K562 (cell line): ENCODE data around the gene MALAT1. TPM values are rescaled to one million over a fixed set of nuclear protein-coding genes. Genes with fewer than 3 reads are reported as not detected.
A peak's percentile ranks its signal among the peaks of the same experiment; 100 is the strongest.

Experiments used
- CBX3 ChIP-seq, 2 experiments: IDR thresholded peaks; 1 replicate in 1 of 2; 2 replicates in 1 of 2; pipeline ENCODE4 v1.6.1; 2012; ENCODE audit warnings: inconsistent platforms in 2 of 2, low read length in 2 of 2, borderline replicate concordance in 1 of 2, control low read depth in 1 of 2
- CHD4 ChIP-seq: fragments of 200-600 bp; sonication (generic); IDR thresholded peaks from 3 replicates; pipeline ENCODE4 v1.6.1; 2012; ENCODE audit warnings: low read depth, mild to moderate bottlenecking, mixed read lengths, low read length, inconsistent platforms; ENCODE audit not compliant: insufficient read depth, insufficient replicate concordance, poor library complexity, severe bottlenecking
- FOSL1 ChIP-seq: fragments of 200-800 bp; sonication (Bioruptor generic); conservative IDR thresholded peaks from 2 replicates; pipeline ENCODE4 v1.6.1; 2016; ENCODE audit warnings: missing genetic modification characterization, missing compliant biosample characterization
- MCM2 ChIP-seq: fragments of 450-650 bp; IDR thresholded peaks from 2 replicates; pipeline ENCODE4 v1.6.1; 2017; ENCODE audit warnings: low read depth, mild to moderate bottlenecking
- POLR2AphosphoS2 ChIP-seq: IDR thresholded peaks from 2 replicates; pipeline ENCODE4 v1.6.1; 2012; ENCODE audit warnings: low read length, improper control_type of control experiment
- SP1 ChIP-seq: sonication (generic); formaldehyde crosslinking; IDR thresholded peaks from 2 replicates; pipeline ENCODE4 v1.8.1; 2022; ENCODE audit warnings: mild to moderate bottlenecking, missing genetic modification reagents
- SRSF3 ChIP-seq: fragments of 200-400 bp; formaldehyde crosslinking; IDR thresholded peaks from 2 replicates; pipeline ENCODE4 v1.6.1; 2016; ENCODE audit warnings: mild to moderate bottlenecking, low read length, moderate library complexity; ENCODE audit not compliant: insufficient read depth
- ZNF551 ChIP-seq: fragments of 250-450 bp; sonication (Bioruptor Pico); IDR thresholded peaks from 2 replicates; pipeline ENCODE4 v1.5.0; 2021; ENCODE audit warnings: mild to moderate bottlenecking, moderate library complexity
- polyA plus RNA-seq, 8 experiments: library from polyadenylated mRNA; depleted of rRNA in 4 of 8; stranded (reverse) in 5 of 8; unstranded in 3 of 8; fragments of >200 nt; fragmentation: Nextera tagmentation in 2 of 8; fragmentation: Illumina TruSeq in 1 of 8; extraction: Ambion mirVana in 2 of 8; extraction: Trizol in 1 of 8; gene quantifications; 2 replicates each; pipeline versions ENCODE4 v1.2.1 to v1.2.3, GENCODE V29; 2011 to 2014; ENCODE audit warnings: inconsistent platforms in 1 of 8, missing spikeins in 1 of 8
- total RNA-seq, 7 experiments: library from RNA; depleted of rRNA in 6 of 7; stranded (reverse); fragments of >200 nt in 6 of 7; fragmentation: Illumina TruSeq in 2 of 7; extraction: Trizol in 2 of 7; gene quantifications; 2 replicates each; pipeline versions ENCODE4 v1.2.1 to v1.2.3, GENCODE V29; 2011 to 2021; ENCODE audit warnings: low replicate concordance in 1 of 7
- TF ChIP-seq, protein P1 (sequence below): fragments of 450-650 bp; IDR thresholded peaks from 2 replicates; pipeline ENCODE4 v1.6.1; 2016; ENCODE audit warnings: low read depth
- TF ChIP-seq, protein P2 (sequence below): fragments of 250-450 bp; sonication (Bioruptor Pico); IDR thresholded peaks from 2 replicates; pipeline ENCODE4 v1.4.0; 2020
- TF ChIP-seq, protein P3 (sequence below): sonication (generic); IDR thresholded peaks from 2 replicates; pipeline ENCODE4 v1.6.1; 2016

Gene MALAT1
- total and polyA plus RNA-seq, 9 of the 15 experiments (the other 6 are each of a cell fraction or from before 2014, with no cell fraction given): 363 to 8,715 (median 2,351) TPM

GRCh38 chr11:65478388-65479183 is 20.3 kb upstream of the MALAT1 start (continued):
- TF ChIP-seq, protein P1, sequence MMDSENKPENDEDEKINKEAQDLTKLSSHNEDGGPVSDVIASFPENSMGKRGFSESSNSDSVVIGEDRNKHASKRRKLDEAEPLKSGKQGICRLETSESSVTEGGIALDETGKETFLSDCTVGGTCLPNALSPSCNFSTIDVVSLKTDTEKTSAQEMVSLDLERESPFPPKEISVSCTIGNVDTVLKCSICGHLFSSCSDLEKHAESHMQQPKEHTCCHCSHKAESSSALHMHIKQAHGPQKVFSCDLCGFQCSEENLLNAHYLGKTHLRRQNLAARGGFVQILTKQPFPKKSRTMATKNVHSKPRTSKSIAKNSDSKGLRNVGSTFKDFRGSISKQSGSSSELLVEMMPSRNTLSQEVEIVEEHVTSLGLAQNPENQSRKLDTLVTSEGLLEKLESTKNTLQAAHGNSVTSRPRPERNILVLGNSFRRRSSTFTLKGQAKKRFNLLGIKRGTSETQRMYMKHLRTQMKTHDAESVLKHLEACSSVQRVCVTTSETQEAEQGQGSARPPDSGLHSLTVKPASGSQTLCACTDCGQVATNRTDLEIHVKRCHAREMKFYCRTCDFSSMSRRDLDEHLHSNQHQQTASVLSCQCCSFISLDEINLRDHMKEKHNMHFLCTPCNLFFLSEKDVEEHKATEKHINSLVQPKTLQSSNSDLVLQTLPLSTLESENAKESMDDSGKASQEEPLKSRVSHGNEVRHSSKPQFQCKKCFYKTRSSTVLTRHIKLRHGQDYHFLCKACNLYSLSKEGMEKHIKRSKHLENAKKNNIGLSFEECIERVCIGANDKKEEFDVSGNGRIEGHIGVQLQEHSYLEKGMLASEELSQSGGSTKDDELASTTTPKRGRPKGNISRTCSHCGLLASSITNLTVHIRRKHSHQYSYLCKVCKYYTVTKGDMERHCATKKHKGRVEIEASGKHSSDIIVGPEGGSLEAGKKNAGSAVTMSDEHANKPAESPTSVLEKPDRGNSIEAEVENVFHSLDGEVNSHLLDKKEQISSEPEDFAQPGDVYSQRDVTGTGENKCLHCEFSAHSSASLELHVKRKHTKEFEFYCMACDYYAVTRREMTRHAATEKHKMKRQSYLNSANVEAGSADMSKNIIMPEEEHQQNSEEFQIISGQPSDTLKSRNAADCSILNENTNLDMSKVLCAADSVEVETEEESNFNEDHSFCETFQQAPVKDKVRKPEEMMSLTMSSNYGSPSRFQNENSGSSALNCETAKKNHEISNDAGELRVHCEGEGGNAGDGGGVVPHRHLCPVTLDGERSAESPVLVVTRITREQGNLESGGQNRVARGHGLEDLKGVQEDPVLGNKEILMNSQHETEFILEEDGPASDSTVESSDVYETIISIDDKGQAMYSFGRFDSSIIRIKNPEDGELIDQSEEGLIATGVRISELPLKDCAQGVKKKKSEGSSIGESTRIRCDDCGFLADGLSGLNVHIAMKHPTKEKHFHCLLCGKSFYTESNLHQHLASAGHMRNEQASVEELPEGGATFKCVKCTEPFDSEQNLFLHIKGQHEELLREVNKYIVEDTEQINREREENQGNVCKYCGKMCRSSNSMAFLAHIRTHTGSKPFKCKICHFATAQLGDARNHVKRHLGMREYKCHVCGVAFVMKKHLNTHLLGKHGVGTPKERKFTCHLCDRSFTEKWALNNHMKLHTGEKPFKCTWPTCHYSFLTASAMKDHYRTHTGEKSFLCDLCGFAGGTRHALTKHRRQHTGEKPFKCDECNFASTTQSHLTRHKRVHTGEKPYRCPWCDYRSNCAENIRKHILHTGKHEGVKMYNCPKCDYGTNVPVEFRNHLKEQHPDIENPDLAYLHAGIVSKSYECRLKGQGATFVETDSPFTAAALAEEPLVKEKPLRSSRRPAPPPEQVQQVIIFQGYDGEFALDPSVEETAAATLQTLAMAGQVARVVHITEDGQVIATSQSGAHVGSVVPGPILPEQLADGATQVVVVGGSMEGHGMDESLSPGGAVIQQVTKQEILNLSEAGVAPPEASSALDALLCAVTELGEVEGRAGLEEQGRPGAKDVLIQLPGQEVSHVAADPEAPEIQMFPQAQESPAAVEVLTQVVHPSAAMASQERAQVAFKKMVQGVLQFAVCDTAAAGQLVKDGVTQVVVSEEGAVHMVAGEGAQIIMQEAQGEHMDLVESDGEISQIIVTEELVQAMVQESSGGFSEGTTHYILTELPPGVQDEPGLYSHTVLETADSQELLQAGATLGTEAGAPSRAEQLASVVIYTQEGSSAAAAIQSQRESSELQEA: no peak
- TF ChIP-seq SP1 (CRISPR knock-in tag): no peak
- TF ChIP-seq, protein P2, sequence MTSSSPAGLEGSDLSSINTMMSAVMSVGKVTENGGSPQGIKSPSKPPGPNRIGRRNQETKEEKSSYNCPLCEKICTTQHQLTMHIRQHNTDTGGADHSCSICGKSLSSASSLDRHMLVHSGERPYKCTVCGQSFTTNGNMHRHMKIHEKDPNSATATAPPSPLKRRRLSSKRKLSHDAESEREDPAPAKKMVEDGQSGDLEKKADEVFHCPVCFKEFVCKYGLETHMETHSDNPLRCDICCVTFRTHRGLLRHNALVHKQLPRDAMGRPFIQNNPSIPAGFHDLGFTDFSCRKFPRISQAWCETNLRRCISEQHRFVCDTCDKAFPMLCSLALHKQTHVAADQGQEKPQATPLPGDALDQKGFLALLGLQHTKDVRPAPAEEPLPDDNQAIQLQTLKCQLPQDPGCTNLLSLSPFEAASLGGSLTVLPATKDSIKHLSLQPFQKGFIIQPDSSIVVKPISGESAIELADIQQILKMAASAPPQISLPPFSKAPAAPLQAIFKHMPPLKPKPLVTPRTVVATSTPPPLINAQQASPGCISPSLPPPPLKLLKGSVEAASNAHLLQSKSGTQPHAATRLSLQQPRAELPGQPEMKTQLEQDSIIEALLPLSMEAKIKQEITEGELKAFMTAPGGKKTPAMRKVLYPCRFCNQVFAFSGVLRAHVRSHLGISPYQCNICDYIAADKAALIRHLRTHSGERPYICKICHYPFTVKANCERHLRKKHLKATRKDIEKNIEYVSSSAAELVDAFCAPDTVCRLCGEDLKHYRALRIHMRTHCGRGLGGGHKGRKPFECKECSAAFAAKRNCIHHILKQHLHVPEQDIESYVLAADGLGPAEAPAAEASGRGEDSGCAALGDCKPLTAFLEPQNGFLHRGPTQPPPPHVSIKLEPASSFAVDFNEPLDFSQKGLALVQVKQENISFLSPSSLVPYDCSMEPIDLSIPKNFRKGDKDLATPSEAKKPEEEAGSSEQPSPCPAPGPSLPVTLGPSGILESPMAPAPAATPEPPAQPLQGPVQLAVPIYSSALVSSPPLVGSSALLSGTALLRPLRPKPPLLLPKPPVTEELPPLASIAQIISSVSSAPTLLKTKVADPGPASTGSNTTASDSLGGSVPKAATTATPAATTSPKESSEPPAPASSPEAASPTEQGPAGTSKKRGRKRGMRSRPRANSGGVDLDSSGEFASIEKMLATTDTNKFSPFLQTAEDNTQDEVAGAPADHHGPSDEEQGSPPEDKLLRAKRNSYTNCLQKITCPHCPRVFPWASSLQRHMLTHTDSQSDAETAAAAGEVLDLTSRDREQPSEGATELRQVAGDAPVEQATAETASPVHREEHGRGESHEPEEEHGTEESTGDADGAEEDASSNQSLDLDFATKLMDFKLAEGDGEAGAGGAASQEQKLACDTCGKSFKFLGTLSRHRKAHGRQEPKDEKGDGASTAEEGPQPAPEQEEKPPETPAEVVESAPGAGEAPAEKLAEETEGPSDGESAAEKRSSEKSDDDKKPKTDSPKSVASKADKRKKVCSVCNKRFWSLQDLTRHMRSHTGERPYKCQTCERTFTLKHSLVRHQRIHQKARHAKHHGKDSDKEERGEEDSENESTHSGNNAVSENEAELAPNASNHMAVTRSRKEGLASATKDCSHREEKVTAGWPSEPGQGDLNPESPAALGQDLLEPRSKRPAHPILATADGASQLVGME (CRISPR knock-in tag): 0 out of 2 replicates have a peak, but pooled peaks have one; percentile 33
- peak; percentile 28; the same call in 1 of the 2 replicates for TF ChIP-seq FOSL1 (tag)
- no peak for TF ChIP-seq SRSF3
- TF ChIP-seq CHD4: no peak
- TF ChIP-seq, protein P3, sequence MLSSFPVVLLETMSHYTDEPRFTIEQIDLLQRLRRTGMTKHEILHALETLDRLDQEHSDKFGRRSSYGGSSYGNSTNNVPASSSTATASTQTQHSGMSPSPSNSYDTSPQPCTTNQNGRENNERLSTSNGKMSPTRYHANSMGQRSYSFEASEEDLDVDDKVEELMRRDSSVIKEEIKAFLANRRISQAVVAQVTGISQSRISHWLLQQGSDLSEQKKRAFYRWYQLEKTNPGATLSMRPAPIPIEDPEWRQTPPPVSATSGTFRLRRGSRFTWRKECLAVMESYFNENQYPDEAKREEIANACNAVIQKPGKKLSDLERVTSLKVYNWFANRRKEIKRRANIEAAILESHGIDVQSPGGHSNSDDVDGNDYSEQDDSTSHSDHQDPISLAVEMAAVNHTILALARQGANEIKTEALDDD: no peak
- no peak; the same call in 1 of the 2 replicates for TF ChIP-seq POLR2AphosphoS2
- TF ChIP-seq CBX3 (IDR thresholded peaks at IDR 0.05; ENCODE audit: borderline replicate concordance in 1 of 2, low read length in 2 of 2): peak in 1 of 2 experiments; percentile 66; a peak in 1 of 3 replicates
- no peak for TF ChIP-seq ZNF551 (CRISPR knock-in tag)
- TF ChIP-seq MCM2: no peak
